Left ventricle myocardium superior (tissue), 1 donor: ENCODE data around the gene KHDC1L. TPM values are rescaled to one million over a fixed set of nuclear protein-coding genes. Genes with fewer than 3 reads are reported as not detected.
"Not testable (repeated sequence)": the region's sequence is repeated elsewhere in the genome, so short reads cannot be mapped to it uniquely, and the experiment has no call there.

Experiments used
- ATAC-seq: fragments of 200-7000 bp; cut with Tn5 transposase; one replicate; pipeline ENCODE4 v1.9.1; 2020; ENCODE audit warnings: mild to moderate bottlenecking, moderate library complexity
- DNase-seq: peaks from one replicate; pipeline ENCODE4 v3.0.0-alpha.2; 2020
- intact Hi-C: fragments of 100-400 bp; cut with micrococcal nuclease; formaldehyde crosslinking; loops from one replicate; pipeline ENCODE4 v1.11.0; 2022
- long read RNA-seq: library from polyadenylated mRNA; unstranded; transcript quantifications from one replicate; pipeline ENCODE4 v2.0.0, GENCODE V29; 2021
- total RNA-seq: library from RNA; stranded (reverse); fragmentation: NEBNext Ultra II Directional; extraction: Animal tissue kit (Norgen Biotek cat#: 25700); gene quantifications from one replicate; pipeline ENCODE4 v1.2.1, GENCODE V29; 2021
- donor health status: DM: no; HTN: yes; CAD: no; lungs with severe emphysema.

The KHDC1L gene
- not detected for total RNA-seq
- long read RNA-seq = 0 reads

- ATAC-seq (no peak), DNase-seq (no peak)
- intact Hi-C loops = no loop called here
Measured at GRCh38 chr6:73225396-73225795, at the start of gene KHDC1L. Gene KHDC1L (minus strand): TSS chr6:73225496. CDS start chr6:73225408, 88 bp downstream.

- DNase-seq, intact Hi-C loops, ATAC-seq: not testable (repeated sequence)
Measured at GRCh38 chr6:73269296-73269695, 44.0 kb upstream of the KHDC1L start.

GRCh38 chr6:73268896-73269295, 43.6 kb upstream of the KHDC1L start:
- intact Hi-C loops, DNase-seq, ATAC-seq: not testable (repeated sequence)

GRCh38 chr6:73264446-73264845, 39.1 kb upstream of the KHDC1L start:
- DNase-seq (no peak), ATAC-seq (no peak)
- intact Hi-C loops = no loop called here

- ATAC-seq (peak; percentile 27), DNase-seq (no peak)
- intact Hi-C loops = no loop called here
Measured at GRCh38 chr6:73263570-73263909, 38.2 kb upstream of the KHDC1L start.

GRCh38 chr6:73262671-73263569, 37.6 kb upstream of the KHDC1L start, which contains the start of gene KHDC1:
Gene KHDC1 (minus strand): TSS chr6:73263196. CDS start chr6:73242517, 20,679 bp downstream.
- ATAC-seq (peak; percentile 96), DNase-seq (peak; percentile 71)
- intact Hi-C loops = no loop called here

- intact Hi-C loops = no loop called here
- DNase-seq (no peak), ATAC-seq (no peak)
Measured at GRCh38 chr6:73258721-73259120, 33.4 kb upstream of the KHDC1L start.

GRCh38 chr6:73254323-73254722, 29.0 kb upstream of the KHDC1L start:
- DNase-seq, intact Hi-C loops, ATAC-seq: not testable (repeated sequence)

- ATAC-seq (no peak), DNase-seq (no peak)
- intact Hi-C loops = no loop called here
Measured at GRCh38 chr6:73252703-73253102, 27.4 kb upstream of the KHDC1L start.

- intact Hi-C loops = no loop called here
- no peak for DNase-seq
- no peak for ATAC-seq
Measured at GRCh38 chr6:73250016-73250415, 24.7 kb upstream of the KHDC1L start.

- DNase-seq (no peak), ATAC-seq (no peak)
- intact Hi-C loops = no loop called here
Measured at GRCh38 chr6:73248192-73248903, 23.1 kb upstream of the KHDC1L start.

GRCh38 chr6:73242001-73242400, 16.7 kb upstream of the KHDC1L start:
- no peak for ATAC-seq
- intact Hi-C loops = no loop called here
- no peak for DNase-seq

- no peak for DNase-seq
- peak; percentile 47 for ATAC-seq
- intact Hi-C loops = no loop called here
Measured at GRCh38 chr6:73240730-73241129, 15.4 kb upstream of the KHDC1L start.

GRCh38 chr6:73236144-73236750, 11.0 kb upstream of the KHDC1L start:
- intact Hi-C loops = no loop called here
- DNase-seq (no peak), ATAC-seq (no peak)

- ATAC-seq = no peak
- intact Hi-C loops = no loop called here
- no peak for DNase-seq
Measured at GRCh38 chr6:73234733-73235132, 9.4 kb upstream of the KHDC1L start.

GRCh38 chr6:73233971-73234370, 8.7 kb upstream of the KHDC1L start:
- DNase-seq, ATAC-seq, intact Hi-C loops: not testable (repeated sequence)

- intact Hi-C loops = no loop called here
- DNase-seq (no peak), ATAC-seq (no peak)
Measured at GRCh38 chr6:73233048-73233447, 7.8 kb upstream of the KHDC1L start.

- intact Hi-C loops = no loop called here
- ATAC-seq (no peak), DNase-seq (no peak)
Measured at GRCh38 chr6:73231986-73232391, 6.7 kb upstream of the KHDC1L start.

GRCh38 chr6:73227606-73228255, 2.4 kb upstream of the KHDC1L start:
- intact Hi-C loops = no loop called here
- no peak for DNase-seq
- no peak for ATAC-seq
